Fibroblast of lung (primary cell): ENCODE results near the gene CASP8.

Experiments
- CTCF ChIP-seq, 2 donors: IDR thresholded peaks in 1 of 2; conservative IDR thresholded peaks in 1 of 2; 1 replicate in 1 of 2; 2 replicates in 1 of 2; pipeline ENCODE4 v1.5.1; 2011 to 2012; ENCODE audit warnings: low read length in 2 of 2, control low read depth in 1 of 2, inconsistent platforms in 1 of 2, low read depth in 1 of 2, mild to moderate bottlenecking in 1 of 2
- EZH2 ChIP-seq: IDR thresholded peaks from 2 replicates; pipeline ENCODE4 v1.5.1; 2012; ENCODE audit warnings: low read length, control low read depth, mild to moderate bottlenecking; ENCODE audit errors: missing control alignments

- no peak for TF ChIP-seq CTCF (conservative IDR thresholded peaks at IDR 0.05 in 1 of 2, IDR thresholded peaks at IDR 0.05 in 1 of 2; ENCODE audit: low read depth in 1 of 2, low read length in 2 of 2)
- no peak for TF ChIP-seq EZH2
Observed at GRCh38 chr2:201271917-201272316, 11.6 kb downstream of the CASP8 start.
